ENCODE results near the gene SRBD1. TPM values are rescaled to one million over a fixed set of nuclear protein-coding genes. Genes with fewer than 3 reads are reported as not detected.

SRBD1 gene
- polyA plus RNA-seq, 1 donor (not counting 4 experiments of a cell fraction or from before 2014, with no cell fraction given), result 8.8 TPM

DNA sequence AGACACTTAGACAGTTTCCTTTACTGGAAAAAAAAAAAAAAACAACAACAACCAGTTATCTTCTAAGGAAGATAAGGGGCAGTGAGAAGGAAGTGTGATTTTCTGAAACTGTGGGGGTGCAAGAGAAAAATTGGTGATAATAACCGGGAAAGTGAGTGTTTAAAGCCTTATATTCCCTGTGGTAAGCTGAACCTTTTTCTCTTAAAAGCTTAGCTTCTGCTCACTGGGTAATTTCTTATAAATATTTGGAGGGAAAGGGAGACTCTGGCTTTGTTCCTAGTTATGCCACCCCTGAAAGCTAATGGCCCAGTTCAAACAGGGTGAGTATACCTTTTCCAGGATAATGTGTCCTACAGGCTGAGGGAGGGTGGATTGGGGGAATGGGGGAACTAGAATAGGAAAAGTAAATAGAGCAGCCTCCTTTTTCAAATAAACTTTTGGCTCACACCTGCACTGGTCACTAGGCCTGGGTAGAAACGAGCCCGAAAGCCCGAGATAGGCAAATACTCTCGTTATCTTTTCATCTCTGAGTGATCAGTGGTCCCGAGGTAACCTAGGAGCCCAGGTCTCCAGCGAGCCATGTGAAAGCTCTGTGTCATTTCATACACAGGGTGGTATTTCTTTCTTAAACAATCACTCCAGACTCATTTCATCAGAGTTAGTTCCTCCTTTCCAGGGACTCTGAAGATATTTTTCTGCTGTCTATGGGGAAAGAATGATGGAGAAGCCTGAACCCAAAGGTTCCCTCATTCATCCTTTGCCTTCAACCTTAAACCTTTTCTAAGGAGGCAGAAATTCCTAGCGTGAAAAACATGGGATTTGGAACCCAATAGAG, 15.5 kb upstream of the SRBD1 start:
- no peaks in the 10 kb centered on the region for H3K36me3 ChIP-seq (ENCODE audit: control insufficient read depth in 2 of 2, extremely low read depth in 1 of 2, insufficient read depth in 2 of 2, low read length in 2 of 2)
- H3K4me2 ChIP-seq (ENCODE audit: control insufficient read depth, extremely low read depth, insufficient read depth, low read depth, low read length), result no peak overlapping the region
- H3K4me3 ChIP-seq (ENCODE audit: control insufficient read depth in 2 of 3, extremely low read depth in 1 of 3, insufficient read depth in 2 of 3, low read depth in 1 of 3, low read length in 3 of 3), result no peak overlapping the region
- H2AFZ ChIP-seq (ENCODE audit: control insufficient read depth, low read length), result no peak overlapping the region
- H3K9ac ChIP-seq (ENCODE audit: control insufficient read depth, extremely low read depth, insufficient read depth, low read length), result no peak overlapping the region
- DNase-seq (ENCODE audit: low read depth, low spot score), result no peak
- no peaks in the 10 kb centered on the region for H3K9me1 ChIP-seq (ENCODE audit: control insufficient read depth, extremely low read depth, insufficient read depth, low read length)
- no peak for TF ChIP-seq EZH2 (IDR thresholded peaks at IDR 0.05; ENCODE audit: low read length)
- TF ChIP-seq, protein P1, sequence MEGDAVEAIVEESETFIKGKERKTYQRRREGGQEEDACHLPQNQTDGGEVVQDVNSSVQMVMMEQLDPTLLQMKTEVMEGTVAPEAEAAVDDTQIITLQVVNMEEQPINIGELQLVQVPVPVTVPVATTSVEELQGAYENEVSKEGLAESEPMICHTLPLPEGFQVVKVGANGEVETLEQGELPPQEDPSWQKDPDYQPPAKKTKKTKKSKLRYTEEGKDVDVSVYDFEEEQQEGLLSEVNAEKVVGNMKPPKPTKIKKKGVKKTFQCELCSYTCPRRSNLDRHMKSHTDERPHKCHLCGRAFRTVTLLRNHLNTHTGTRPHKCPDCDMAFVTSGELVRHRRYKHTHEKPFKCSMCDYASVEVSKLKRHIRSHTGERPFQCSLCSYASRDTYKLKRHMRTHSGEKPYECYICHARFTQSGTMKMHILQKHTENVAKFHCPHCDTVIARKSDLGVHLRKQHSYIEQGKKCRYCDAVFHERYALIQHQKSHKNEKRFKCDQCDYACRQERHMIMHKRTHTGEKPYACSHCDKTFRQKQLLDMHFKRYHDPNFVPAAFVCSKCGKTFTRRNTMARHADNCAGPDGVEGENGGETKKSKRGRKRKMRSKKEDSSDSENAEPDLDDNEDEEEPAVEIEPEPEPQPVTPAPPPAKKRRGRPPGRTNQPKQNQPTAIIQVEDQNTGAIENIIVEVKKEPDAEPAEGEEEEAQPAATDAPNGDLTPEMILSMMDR (optimal IDR thresholded peaks at IDR 0.05 in 1 of 3, IDR thresholded peaks at IDR 0.05 in 1 of 3, conservative IDR thresholded peaks at IDR 0.05 in 1 of 3; ENCODE audit: extremely low read depth in 1 of 3, insufficient read depth in 2 of 3, low read length in 3 of 3), result no peak
- no peaks in the 10 kb centered on the region for H3K27me3 ChIP-seq (ENCODE audit: control insufficient read depth, extremely low read depth, insufficient read depth, low read length)
- dilution Hi-C loops (cut with MboI; ENCODE audit: extremely low pct_ligation_motif_present, low sequenced_read_pairs), result no loop called here
- H3K4me1 ChIP-seq (ENCODE audit: control insufficient read depth, extremely low read depth, insufficient read depth, low read length), result no peaks in the 10 kb centered on the region
- H3K79me2 ChIP-seq (ENCODE audit: control insufficient read depth, insufficient read depth, low read length), result no peaks in the 10 kb centered on the region
- H3K9me3 ChIP-seq (ENCODE audit: control insufficient read depth, low read depth, low read length), result no peaks in the 10 kb centered on the region
- H3K27ac ChIP-seq (ENCODE audit: control insufficient read depth, insufficient read depth, low read length), result no peak overlapping the region
- no peak for FAIRE-seq
- no peaks in the 10 kb centered on the region for H4K20me1 ChIP-seq (ENCODE audit: control insufficient read depth, extremely low read depth, insufficient read depth, low read length)

DNA sequence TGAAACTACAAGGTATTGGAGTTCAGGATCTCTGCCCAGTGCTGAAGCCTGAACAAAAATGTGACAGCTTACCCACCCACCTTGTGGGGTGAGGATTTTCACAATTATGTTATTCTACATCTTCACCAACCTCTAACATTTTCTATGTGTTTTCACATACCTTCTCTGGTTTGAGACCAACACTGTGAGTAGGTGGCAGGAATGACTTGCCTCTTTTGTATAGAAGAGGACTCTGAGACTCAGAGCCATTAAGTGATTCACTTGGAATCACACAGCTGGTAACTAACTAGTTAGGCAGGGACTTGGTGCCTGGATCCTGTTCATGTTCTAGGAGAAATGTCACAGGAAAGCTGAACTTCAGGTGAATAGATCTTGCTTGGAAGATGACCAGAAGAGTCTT, 14.8 kb upstream of the SRBD1 start:
- TF ChIP-seq, protein P1 (optimal IDR thresholded peaks at IDR 0.05 in 1 of 3, IDR thresholded peaks at IDR 0.05 in 1 of 3, conservative IDR thresholded peaks at IDR 0.05 in 1 of 3; ENCODE audit: extremely low read depth in 1 of 3, insufficient read depth in 2 of 3, low read length in 3 of 3), result no peak
- TF ChIP-seq EZH2 (IDR thresholded peaks at IDR 0.05; ENCODE audit: low read length), result no peak
- FAIRE-seq, result peak; percentile 62

More for the DNA sequence above, 14.8 kb upstream of the SRBD1 start:
- Histone ChIP-seq H3K27ac (ENCODE audit: control insufficient read depth, insufficient read depth, low read length) (no peak overlapping the region), H3K4me2 (ENCODE audit: control insufficient read depth, extremely low read depth, insufficient read depth, low read depth, low read length) (no peak overlapping the region), H3K9ac (ENCODE audit: control insufficient read depth, extremely low read depth, insufficient read depth, low read length) (no peak overlapping the region), H2AFZ (ENCODE audit: control insufficient read depth, low read length) (no peak overlapping the region), H3K79me2 (ENCODE audit: control insufficient read depth, insufficient read depth, low read length) (no peaks in the 10 kb centered on the region), H4K20me1 (ENCODE audit: control insufficient read depth, extremely low read depth, insufficient read depth, low read length) (no peaks in the 10 kb centered on the region), H3K27me3 (ENCODE audit: control insufficient read depth, extremely low read depth, insufficient read depth, low read length) (no peaks in the 10 kb centered on the region), H3K9me3 (ENCODE audit: control insufficient read depth, low read depth, low read length) (no peaks in the 10 kb centered on the region), H3K9me1 (ENCODE audit: control insufficient read depth, extremely low read depth, insufficient read depth, low read length) (no peaks in the 10 kb centered on the region), H3K36me3 (ENCODE audit: control insufficient read depth in 2 of 2, extremely low read depth in 1 of 2, insufficient read depth in 2 of 2, low read length in 2 of 2) (no peaks in the 10 kb centered on the region), H3K4me1 (ENCODE audit: control insufficient read depth, extremely low read depth, insufficient read depth, low read length) (no peaks in the 10 kb centered on the region), H3K4me3 (ENCODE audit: control insufficient read depth in 2 of 3, extremely low read depth in 1 of 3, insufficient read depth in 2 of 3, low read depth in 1 of 3, low read length in 3 of 3) (no peak overlapping the region)
- dilution Hi-C loops (cut with MboI; ENCODE audit: extremely low pct_ligation_motif_present, low sequenced_read_pairs), result no loop called here
- no peak for DNase-seq (ENCODE audit: low read depth, low spot score)
